COLO829 (cell line): Measurements from ENCODE around the gene IL17REL.

Source experiments
- DNase-seq: peaks from one replicate; pipeline ENCODE4 v3.0.0; 2012; ENCODE audit warnings: low spot score

The IL17REL gene

GRCh38 chr22:50012211-50013181, at the start of gene IL17REL:
Gene IL17REL, minus strand, starts transcription at chr22:50012765. Its CDS starts 119 bp downstream, at chr22:50012646.
- no peak for DNase-seq

GRCh38 chr22:50061824-50062355, 49.3 kb upstream of the IL17REL start:
- DNase-seq, result no peak

GRCh38 chr22:50061141-50061823, 48.7 kb upstream of the IL17REL start:
- no peak for DNase-seq

- DNase-seq, result no peak
These were observed 48.0 kb upstream of the IL17REL start for GRCh38 chr22:50060441-50061140.

GRCh38 chr22:50059881-50060262, 47.3 kb upstream of the IL17REL start:
- DNase-seq, result no peak

GRCh38 chr22:50058906-50059880, 46.6 kb upstream of the IL17REL start:
- no peak for DNase-seq

- DNase-seq, result no peak
These were observed 45.7 kb upstream of the IL17REL start, which contains the start of gene TTLL8 for GRCh38 chr22:50058061-50058905. Gene TTLL8, minus strand, starts transcription at chr22:50058298.

- no peak for DNase-seq
These were observed 44.9 kb upstream of the IL17REL start for GRCh38 chr22:50057278-50058060.

GRCh38 chr22:50056214-50056972, 43.8 kb upstream of the IL17REL start:
- DNase-seq, result no peak

GRCh38 chr22:50053861-50054260, 41.3 kb upstream of the IL17REL start:
- no peak for DNase-seq

GRCh38 chr22:50051930-50052329, 39.4 kb upstream of the IL17REL start:
- DNase-seq, result no peak

- no peak for DNase-seq
These were observed 37.0 kb upstream of the IL17REL start for GRCh38 chr22:50049299-50050195.

- no peak for DNase-seq
These were observed 36.3 kb upstream of the IL17REL start for GRCh38 chr22:50048836-50049235.

- DNase-seq, result no peak
These were observed 35.6 kb upstream of the IL17REL start for GRCh38 chr22:50048061-50048765.

GRCh38 chr22:50047346-50047745, 34.8 kb upstream of the IL17REL start:
- no peak for DNase-seq

GRCh38 chr22:50046481-50047245, 34.1 kb upstream of the IL17REL start:
- DNase-seq, result no peak
